Measurements from ENCODE around the gene TXNRD2. TPM values are rescaled to one million over a fixed set of nuclear protein-coding genes. Genes with fewer than 3 reads are reported as not detected.
A peak's percentile ranks its signal among the peaks of the same experiment; 100 is the strongest.

The TXNRD2 gene
- total RNA-seq, 1 experiment from 2014 or later: 19.7 TPM

DNA sequence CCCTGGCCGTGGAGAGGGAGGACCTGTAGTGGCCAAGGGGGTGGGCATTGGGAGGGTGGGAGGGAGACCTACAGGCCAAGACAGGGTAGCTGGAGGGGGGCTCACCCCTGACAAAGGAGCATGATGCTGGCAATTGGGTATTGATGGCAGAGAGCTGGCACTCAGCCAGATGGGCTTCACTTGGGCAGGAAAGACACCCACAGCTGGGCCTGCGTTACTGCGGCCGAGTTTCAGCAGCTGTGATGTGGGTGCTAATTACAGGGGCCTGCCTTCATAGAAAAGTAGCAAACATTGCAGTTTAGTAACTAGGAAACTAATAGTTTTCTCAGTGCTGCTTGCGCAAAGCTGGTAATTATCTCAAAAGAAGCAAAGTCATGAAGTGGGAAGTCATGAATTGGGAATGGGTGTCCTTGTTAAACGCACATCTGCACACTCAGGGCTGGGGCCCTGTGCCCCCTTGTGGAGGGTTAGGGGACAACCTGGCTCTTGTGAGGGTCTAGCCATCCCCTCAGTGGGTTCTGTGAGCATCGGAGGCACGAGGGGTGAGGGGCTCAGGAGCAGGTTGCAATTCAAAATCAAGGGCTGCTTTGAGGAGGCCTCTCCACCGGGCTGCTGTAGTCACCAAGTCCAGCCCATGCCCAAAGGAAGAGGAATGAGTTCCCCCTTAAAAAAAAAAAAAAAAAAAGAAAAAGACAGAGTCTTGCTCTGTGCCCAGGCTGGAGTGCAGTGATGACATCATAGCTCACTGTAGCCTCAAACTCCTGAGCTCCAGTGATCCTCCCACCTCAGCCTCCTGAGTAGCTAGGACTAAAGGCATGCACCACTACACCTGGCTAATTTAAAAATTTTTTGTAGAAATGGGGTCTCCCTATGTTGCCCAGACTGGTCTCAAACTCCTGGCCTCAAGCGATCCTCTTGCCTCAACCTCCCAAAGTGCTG, 24.4 kb upstream of the TXNRD2 start:
- ChIA-PET POLR2A (interaction anchor here (0.7 kb wide), 1 partner anchor 804 kb away, joined by 4 read pairs; no protein-coding TSS in a partner anchor), CTCF (interaction anchor here (1.0 to 1.6 kb wide), 2 partner anchors 12 to 18 kb away, joined by 3 to 4 read pairs; no protein-coding TSS in a partner anchor), RAD21 (ENCODE audit: low non-redundant PET in 1 of 2, low total read pairs in 2 of 2, uncharacterized antibody in 2 of 2, unreplicated experiment in 2 of 2) (no interaction called here)
- Histone ChIP-seq H3K4me3 (replicated peaks in 1 of 2; ENCODE audit: low read depth in 1 of 2, low read length in 2 of 2) (no peak overlapping the region), H3K27ac (ENCODE audit: low read depth, low read length) (no peak overlapping the region), H2AFZ (ENCODE audit: low read depth, low read length, poor library complexity, severe bottlenecking) (no peak overlapping the region), H4K20me1 (ENCODE audit: insufficient read depth) (no peaks in the 10 kb centered on the region), H3K9me3 (ENCODE audit: control insufficient read depth in 1 of 2, insufficient read depth in 1 of 2, low read depth in 1 of 2, low read length in 2 of 2) (no peaks in the 10 kb centered on the region), H3K4me2 (ENCODE audit: low read length) (no peak overlapping the region), H3K79me2 (ENCODE audit: insufficient read depth, low read length) (no peaks in the 10 kb centered on the region), H3K9me2 (ENCODE audit: insufficient read depth) (no peaks in the 10 kb centered on the region), H3K36me3 (ENCODE audit: control insufficient read depth in 1 of 2, insufficient read depth in 2 of 2, low read length in 2 of 2) (peaks cover 9 to 20% of the 10 kb centered on the region in 2 experiments; a peak in 3 of 4 replicates), H3K9ac (ENCODE audit: low read length) (no peak overlapping the region), H3K4me1 (ENCODE audit: control insufficient read depth in 1 of 2, insufficient read depth in 2 of 2, low read length in 2 of 2) (peaks cover 28 to 44% of the 10 kb centered on the region in 2 experiments), H3K27me3 (ENCODE audit: insufficient read depth, low read length) (no peaks in the 10 kb centered on the region)
- no TSS peak for BruUV-seq (replicated peaks)
- intact Hi-C loops (cut with micrococcal nuclease): loop anchor here (10.0 kb wide), 1 partner anchor 149 kb away; the partner anchor contains the start of genes RANBP1 and TRMT2A
- DNase-seq (ENCODE audit: low read depth, low spot score) (no peak), ATAC-seq (no peak)
- TF ChIP-seq RAD21 (IDR thresholded peaks at IDR 0.05; ENCODE audit: low read depth): no peak
- TF ChIP-seq SP1 (IDR thresholded peaks at IDR 0.05; ENCODE audit: low read depth): no peak
- TF ChIP-seq SIN3A (IDR thresholded peaks at IDR 0.05; ENCODE audit: low read depth): no peak
- no peak for TF ChIP-seq CBX3 (IDR thresholded peaks at IDR 0.05; ENCODE audit: low read depth)
- TF ChIP-seq, protein P1, sequence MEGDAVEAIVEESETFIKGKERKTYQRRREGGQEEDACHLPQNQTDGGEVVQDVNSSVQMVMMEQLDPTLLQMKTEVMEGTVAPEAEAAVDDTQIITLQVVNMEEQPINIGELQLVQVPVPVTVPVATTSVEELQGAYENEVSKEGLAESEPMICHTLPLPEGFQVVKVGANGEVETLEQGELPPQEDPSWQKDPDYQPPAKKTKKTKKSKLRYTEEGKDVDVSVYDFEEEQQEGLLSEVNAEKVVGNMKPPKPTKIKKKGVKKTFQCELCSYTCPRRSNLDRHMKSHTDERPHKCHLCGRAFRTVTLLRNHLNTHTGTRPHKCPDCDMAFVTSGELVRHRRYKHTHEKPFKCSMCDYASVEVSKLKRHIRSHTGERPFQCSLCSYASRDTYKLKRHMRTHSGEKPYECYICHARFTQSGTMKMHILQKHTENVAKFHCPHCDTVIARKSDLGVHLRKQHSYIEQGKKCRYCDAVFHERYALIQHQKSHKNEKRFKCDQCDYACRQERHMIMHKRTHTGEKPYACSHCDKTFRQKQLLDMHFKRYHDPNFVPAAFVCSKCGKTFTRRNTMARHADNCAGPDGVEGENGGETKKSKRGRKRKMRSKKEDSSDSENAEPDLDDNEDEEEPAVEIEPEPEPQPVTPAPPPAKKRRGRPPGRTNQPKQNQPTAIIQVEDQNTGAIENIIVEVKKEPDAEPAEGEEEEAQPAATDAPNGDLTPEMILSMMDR (IDR thresholded peaks at IDR 0.05 in 2 of 3, conservative IDR thresholded peaks at IDR 0.05 in 1 of 3; ENCODE audit: borderline replicate concordance in 1 of 3, insufficient read depth in 1 of 3, low read depth in 2 of 3, low read length in 2 of 3): peak; percentile 20 to 59 (median 49); a peak in 5 of 6 replicates
- no peak for TF ChIP-seq ZFX (IDR thresholded peaks at IDR 0.05)
- no peak for TF ChIP-seq JUND (IDR thresholded peaks at IDR 0.05)

Data from HCT116 (cell line).